GM23248 (cell line): ENCODE data around the gene KIF4A.

Source experiments
- EZH2 ChIP-seq: fragments of 200-600 bp; sonication (generic); IDR thresholded peaks from 2 replicates; pipeline ENCODE4 v1.6.1; 2018; ENCODE audit warnings: antibody characterized with exemption, mild to moderate bottlenecking; ENCODE audit not compliant: insufficient read depth, poor library complexity, severe bottlenecking
- EZH2phosphoT487 ChIP-seq: fragments of 200-600 bp; sonication (generic); IDR thresholded peaks from 2 replicates; pipeline ENCODE4 v1.6.1; 2018; ENCODE audit warnings: antibody characterized with exemption, moderate library complexity, mild to moderate bottlenecking, low read depth; ENCODE audit not compliant: insufficient read depth

DNA sequence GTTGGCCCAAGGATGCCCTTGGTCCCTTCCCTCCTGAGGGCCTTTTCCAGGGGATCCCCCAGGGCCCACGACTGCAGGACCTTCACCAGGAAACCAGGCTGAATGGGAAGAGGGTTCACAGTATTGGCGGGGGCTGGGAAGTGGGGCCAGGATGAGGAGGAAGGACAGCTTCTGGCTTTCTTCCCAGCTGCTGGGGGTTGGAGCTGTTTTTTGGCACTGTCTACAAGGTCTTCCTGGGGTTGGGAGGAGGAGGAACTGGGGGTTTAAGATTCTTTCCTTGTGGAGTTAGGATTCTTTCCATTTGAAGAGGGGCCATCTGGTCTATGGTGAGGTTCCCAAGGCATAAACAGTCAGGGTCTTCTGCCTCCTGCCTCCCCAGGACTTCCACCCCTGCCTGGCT, 64.8 kb downstream of the KIF4A start:
- TF ChIP-seq EZH2phosphoT487 (no peak), EZH2 (no peak)
